T-helper 2 cell (primary cell): Measurements from ENCODE around the gene STX11.
"Not testable (repeated sequence)": the region's sequence is repeated elsewhere in the genome, so short reads cannot be mapped to it uniquely, and the experiment has no call there.

Experiments
- DNase-seq, 5 experiments: peaks; one replicate each; pipeline versions ENCODE4 v3.0.0 to v3.0.0-alpha.2; 2012 to 2022

Gene STX11

GRCh38 chr6:144177726-144178125, 27.4 kb downstream of the STX11 start:
- no peak for DNase-seq

- peak in 1 of 5 experiments; percentile 92 for DNase-seq
Observed at GRCh38 chr6:144178323-144178722, 28.0 kb downstream of the STX11 start.

GRCh38 chr6:144179237-144179636, 28.9 kb downstream of the STX11 start:
- no peak for DNase-seq

- DNase-seq = peak in 1 of 5 experiments; percentile 61
Observed at GRCh38 chr6:144179828-144180227, 29.5 kb downstream of the STX11 start.

GRCh38 chr6:144180354-144180753, 30.0 kb downstream of the STX11 start:
- peak in 1 of 5 experiments; percentile 46 for DNase-seq

- no peak for DNase-seq
Observed at GRCh38 chr6:144181639-144182038, 31.3 kb downstream of the STX11 start.

- not testable (repeated sequence) for DNase-seq
Observed at GRCh38 chr6:144184186-144184585, 33.9 kb downstream of the STX11 start.

- DNase-seq = no peak
Observed at GRCh38 chr6:144185133-144185836, 35.0 kb downstream of the STX11 start.

- no peak for DNase-seq
Observed at GRCh38 chr6:144186817-144187625, 36.7 kb downstream of the STX11 start.

GRCh38 chr6:144189351-144189750, 39.0 kb downstream of the STX11 start:
- no peak for DNase-seq

- no peak for DNase-seq
Observed at GRCh38 chr6:144190080-144190479, 39.8 kb downstream of the STX11 start.

GRCh38 chr6:144190593-144190992, 40.3 kb downstream of the STX11 start:
- DNase-seq = no peak

GRCh38 chr6:144193181-144193580, 42.9 kb downstream of the STX11 start:
- no peak for DNase-seq

- no peak for DNase-seq
Observed at GRCh38 chr6:144194293-144194810, 44.0 kb downstream of the STX11 start.

- DNase-seq = no peak
Observed at GRCh38 chr6:144195671-144196270, 45.5 kb downstream of the STX11 start.

GRCh38 chr6:144197919-144198318, 47.6 kb downstream of the STX11 start:
- peak in 1 of 5 experiments; percentile 69 for DNase-seq

- no peak for DNase-seq
Observed at GRCh38 chr6:144202879-144203468, 52.7 kb downstream of the STX11 start.

GRCh38 chr6:144211160-144211559, 60.8 kb downstream of the STX11 start:
- DNase-seq = no peak

- no peak for DNase-seq
Observed at GRCh38 chr6:144213315-144213714, 63.0 kb downstream of the STX11 start.

- DNase-seq = no peak
Observed at GRCh38 chr6:144214029-144214428, 63.7 kb downstream of the STX11 start.

GRCh38 chr6:144214622-144215401, 64.5 kb downstream of the STX11 start:
- DNase-seq = no peak

GRCh38 chr6:144215402-144215931, 65.2 kb downstream of the STX11 start:
- DNase-seq = peak in 1 of 5 experiments; percentile 70
